Stimulated activated CD8-positive, alpha-beta memory T cell treated with anti-CD3 and anti-CD28 coated beads, Interleukin-2, amount 100 ng/mL, for 1 hour (primary cell): Measurements from ENCODE around the gene MRPS2.

Experiments used
- DNase-seq, 2 donors: peaks; one replicate each; pipeline ENCODE4 v3.0.0-alpha.2; 2020; ENCODE audit warnings: low read depth in 2 of 2

MRPS2 gene

DNA sequence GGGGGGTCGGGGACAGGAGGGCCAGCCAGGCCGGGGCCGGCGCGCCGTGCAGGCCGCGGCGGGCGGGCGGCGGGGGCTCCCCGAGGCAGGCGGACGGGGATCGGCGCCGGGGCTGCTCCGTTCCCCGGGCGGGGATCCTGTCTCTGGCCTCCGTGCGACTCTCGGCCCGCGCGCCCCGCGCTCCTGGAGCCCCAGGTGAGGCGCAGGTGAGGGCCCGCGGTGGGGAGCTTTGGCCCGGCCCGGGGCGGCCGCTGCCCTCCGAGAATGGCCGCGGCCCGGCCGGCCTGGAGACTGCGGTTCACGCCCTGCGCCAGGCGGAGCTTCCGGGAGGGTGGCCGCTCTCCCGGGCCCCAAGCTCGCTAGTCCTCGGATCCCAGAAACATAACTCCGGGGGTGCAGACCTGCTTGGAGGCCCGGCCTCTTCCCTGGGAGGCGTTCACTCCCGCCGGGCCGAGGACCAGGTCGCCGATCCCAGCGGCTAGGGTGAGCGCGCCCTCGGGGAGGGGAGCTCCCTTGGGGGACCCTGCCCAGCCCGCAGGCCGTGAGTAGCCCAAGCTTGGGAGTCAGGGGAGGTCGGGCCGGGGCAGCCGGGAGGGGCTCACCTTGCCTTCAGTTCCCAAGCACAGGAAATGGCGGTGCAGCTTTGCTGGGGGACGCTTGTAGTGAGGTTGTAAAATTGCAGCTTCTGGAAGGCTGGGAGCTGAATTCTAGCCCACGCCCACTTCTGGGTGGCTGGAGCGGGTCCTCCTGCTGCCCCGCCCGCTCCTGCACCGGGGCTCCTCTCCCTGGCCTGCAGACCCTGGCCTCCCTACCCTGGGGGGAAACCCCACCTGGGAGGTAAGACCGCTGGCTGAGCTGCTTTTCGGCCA, 20.2 kb upstream of the MRPS2 start:
- DNase-seq: no peak

DNA sequence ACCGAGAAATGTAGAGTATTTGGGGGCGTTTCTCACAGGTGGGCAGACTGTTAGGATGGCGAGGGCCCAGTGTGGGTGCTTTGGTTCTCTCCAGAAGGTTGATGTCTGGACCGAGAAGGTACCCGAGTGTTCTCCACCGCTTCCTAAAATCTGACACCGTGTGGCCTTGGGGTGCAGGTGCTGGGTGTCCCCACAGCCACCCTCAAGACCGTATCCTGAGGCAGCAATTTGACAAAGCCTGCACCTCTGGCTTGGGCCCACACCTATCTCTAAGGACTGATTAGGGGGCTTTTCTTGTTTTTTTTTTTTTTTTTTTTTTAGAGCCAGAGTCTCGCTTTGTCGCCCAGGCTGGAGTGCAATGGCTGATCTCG, 19.6 kb upstream of the MRPS2 start:
- DNase-seq: no peak

DNA sequence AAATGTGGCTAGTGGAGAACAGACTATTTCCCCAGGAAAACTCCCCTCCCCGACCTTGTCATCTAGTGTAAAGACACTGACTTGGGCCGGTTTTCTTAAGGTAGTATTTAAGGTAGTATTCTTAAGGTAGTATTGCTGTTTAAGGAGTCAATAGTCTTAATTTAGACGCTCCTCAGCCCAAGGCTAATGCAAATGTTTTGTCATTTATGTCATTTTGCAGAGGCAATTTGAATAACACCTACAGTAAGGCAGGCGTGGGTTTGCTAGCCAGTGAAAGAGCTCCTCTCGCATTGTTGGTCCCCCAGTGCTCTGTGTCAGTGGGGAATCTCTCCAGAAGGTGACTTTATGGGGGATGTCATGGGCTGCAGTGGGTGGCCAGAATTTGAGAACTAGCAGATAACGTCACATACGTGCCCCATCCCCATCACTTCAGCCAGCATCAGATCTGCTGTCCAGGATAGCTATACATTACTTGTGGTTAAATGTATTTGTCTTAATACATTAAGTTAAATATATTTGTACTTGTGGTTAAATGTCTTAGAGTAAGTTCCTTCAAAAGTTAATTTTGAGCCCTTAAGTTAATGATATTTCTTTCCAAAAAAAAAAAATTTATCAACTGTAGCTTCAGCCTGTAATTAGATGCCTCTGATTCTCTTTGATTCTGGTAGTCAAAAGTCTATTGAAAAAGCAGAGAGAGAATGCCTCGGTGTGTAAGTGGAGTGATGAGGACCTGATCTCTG, 18.3 kb upstream of the MRPS2 start:
- DNase-seq: no peak

DNA sequence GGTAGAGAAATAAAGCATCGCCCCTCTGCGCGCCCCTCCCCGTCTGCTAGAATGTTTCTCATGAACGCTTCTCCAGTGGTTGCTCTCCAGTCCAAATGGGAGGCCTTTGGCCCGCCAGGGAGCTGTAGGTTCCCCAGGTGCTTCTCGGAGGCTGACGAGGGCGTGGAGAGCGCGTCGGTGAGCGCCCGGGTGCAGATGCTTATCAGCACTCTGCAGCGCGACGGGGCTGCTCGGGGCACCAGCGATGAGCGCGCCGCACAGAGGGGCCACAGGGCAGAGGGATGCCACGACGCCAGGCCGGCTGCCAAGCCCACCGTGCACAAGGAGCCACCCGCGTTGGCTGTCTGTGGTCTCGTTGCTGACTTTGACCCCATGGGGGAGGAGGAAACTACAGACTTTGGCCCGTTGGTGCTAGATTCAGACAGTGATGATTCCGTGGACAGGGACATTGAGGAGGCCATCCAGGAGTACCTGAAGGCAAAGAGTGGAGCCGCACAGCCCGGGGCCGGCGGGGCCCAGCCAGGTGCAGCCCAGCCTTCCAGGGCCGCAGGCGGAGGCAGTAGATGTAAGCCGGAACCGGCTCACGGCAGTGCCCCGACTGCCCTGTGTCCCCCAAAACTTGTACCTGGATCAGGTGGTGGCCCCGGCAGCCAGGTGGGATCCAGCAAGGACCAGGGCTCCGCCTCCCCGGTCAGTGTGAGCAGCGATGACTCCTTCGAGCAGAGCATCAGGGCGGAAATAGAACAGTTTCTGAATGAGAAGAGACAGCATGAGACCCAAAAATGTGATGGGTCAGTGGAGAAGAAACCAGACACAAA, 15.8 kb upstream of the MRPS2 start:
- no peak for DNase-seq

DNA sequence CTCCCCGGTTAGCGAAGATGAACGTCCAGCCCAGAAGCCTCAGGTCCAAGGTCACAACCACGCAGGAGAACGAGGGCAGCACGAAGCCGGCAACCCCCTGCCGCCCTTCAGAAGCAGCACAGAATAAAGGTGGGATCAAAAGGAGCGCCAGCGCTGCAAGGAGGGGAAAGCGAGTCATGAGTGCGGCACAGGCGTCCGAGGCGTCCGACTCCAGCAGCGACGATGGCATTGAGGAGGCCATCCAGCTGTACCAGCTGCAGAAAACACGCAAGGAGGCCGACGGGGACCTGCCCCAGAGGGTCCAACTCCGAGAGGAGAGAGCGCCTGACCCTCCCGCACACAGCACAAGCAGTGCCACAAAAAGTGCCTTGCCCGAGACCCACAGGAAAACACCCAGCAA, 15.1 kb upstream of the MRPS2 start:
- no peak for DNase-seq

DNA sequence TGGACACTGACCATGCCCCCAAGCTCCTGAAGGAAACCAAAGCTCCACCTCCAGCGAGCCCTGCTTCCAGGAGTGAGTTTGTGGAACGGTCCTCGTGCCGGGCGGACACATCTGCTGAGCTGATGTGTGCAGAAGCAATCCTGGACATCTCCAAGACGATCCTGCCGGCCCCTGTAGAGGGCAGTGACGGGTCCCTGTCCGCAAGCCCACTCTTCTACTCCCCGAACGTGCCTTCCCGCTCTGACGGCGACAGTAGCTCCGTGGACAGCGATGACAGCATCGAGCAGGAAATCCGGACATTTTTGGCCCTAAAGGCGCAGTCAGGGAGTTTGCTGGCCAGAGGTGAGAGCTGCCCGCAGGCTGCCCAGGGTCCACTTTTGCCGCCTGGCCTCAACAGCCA, 14.7 kb upstream of the MRPS2 start:
- DNase-seq: no peak

DNA sequence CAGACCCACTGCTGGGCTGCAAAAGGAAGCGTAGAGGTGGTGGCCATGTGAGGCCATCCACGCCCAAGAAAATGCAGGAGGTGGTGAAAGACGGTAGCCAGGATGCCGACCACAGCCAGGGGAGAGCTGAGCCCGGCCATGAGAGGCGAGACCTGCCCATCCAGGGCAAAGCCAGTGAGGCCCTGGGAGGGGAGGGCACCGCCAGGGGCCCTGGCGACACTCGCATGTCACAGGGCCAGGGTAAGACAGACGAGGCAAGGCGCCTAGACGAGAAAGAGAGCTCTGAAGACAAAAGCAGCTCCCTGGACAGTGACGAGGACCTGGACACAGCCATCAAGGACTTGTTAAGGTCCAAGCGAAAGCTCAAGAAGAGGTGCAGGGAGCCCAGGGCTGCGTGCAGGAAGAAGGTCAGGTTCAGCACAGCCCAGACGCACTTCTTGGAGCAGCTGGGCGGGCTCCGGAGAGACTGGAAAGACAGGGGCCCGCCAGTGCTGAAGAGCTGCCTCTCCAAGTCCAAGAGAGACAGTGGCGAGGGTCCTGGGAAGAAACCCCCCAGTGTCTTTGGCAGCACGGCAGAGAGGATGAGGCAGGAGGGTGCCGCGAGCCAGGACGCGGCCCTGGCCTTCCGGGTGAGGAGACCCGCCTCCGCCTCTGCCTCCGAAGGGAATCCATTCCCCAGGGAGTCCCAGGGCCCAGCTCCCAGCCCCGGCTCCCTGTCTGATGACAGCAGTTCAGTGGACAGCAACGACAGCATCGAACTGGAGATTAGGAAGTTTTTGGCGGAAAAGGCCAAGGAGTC, 14.0 kb upstream of the MRPS2 start:
- no peak for DNase-seq

DNA sequence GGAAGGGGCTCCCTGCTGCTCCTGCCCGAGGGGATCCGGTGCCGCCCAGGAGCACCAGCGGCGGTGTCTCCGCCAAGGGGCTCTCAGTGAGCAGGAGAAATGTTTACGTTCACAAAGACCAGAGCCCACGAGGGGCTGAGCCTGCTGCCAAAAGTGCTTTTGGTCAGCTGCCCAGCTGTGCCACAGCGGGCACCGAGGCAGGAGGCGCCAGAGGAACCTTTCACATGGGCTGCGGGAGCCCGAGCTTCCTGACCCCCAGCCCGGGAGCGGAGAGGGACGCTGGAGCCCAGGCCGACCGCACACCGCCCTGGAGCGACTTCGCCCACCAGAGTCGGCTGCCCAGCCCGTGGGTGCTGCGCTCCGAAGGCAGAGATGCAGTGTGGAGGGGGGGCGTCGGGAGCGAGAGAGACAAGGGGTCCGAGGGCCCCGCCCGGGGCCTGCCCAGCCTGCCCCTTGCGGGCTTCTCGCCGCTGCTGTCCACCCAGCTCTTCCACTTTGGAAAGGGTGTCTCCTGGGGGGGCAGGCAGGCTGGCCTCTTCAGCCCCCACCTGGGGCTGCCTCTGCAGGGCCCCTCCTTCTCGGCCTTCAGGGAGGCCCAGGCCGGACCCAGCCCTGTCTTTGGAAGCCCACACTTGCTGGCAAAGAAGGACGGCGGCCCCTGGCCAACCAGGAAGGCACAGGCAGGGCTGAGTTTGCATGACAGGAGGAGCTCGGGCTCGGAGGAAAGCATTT, 13.0 kb upstream of the MRPS2 start:
- no peak for DNase-seq

DNA sequence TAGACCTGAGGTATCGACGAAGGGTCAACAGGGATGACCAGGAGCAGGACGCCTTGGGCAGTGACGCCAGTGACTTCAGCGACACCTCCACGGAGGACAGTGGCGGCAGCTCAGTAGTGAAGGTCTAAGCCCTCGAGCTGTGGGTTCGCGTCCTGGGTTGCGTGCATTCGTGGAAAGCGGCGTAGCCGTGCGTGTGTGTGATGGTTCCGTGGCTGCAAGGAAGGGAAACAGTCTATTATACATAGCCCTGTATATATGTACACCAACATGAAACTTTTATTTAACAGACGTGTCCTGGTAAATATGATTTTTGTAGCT, 12.5 kb upstream of the MRPS2 start:
- DNase-seq: no peak

DNA sequence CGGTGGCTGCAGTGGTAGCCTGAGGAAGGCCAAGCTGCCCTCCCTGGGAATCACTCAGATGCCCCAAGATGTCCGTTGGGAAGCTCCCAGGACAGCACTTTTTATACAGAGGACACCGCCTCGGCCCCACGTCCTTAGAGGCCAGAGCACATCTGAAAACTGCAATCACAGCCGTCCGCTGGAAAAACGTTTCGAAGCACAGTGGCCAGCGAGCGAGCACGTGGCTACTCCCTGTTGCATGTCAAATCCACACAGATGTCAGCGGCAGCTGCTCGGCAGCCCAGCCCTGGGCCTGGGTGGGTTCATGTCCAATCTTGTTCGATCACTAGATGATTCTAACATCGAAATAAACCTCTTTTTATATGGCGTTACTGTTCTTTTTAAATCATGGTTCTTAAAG, 12.0 kb upstream of the MRPS2 start:
- DNase-seq: no peak

DNA sequence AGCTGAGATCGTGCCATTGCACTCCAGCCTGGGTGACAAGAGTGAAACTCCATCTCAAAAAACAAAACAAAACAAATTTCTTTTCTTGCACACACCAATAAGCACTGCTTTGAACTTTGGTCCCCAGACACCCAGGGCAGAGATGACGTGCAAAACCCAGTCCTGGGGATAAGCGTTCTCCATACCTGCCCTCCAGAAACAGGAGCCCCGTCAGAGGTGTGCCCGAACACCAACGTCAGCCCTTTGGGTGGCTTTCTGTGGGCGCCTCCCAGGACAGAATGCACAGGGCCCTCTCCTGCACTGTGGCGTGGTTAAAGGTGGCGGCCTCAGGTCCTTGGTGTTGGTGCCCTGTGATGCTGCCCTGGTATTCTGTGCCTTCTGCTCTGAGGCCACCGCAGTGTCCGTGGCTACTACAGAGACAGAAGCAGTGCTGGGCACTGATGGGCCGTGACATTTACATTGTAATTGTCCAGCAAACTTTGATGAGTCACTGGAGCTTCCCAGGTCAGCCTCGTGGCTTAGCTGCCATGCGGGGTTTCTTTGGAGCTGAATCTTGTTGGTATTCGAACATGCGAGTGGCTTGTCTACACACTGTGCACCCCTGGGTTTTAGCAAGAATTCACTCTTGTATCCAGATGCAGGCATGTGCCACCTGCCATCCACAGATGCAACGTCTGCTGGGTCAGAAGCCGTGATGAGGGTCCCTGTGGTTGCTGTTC, 11.1 kb upstream of the MRPS2 start:
- no peak for DNase-seq

DNA sequence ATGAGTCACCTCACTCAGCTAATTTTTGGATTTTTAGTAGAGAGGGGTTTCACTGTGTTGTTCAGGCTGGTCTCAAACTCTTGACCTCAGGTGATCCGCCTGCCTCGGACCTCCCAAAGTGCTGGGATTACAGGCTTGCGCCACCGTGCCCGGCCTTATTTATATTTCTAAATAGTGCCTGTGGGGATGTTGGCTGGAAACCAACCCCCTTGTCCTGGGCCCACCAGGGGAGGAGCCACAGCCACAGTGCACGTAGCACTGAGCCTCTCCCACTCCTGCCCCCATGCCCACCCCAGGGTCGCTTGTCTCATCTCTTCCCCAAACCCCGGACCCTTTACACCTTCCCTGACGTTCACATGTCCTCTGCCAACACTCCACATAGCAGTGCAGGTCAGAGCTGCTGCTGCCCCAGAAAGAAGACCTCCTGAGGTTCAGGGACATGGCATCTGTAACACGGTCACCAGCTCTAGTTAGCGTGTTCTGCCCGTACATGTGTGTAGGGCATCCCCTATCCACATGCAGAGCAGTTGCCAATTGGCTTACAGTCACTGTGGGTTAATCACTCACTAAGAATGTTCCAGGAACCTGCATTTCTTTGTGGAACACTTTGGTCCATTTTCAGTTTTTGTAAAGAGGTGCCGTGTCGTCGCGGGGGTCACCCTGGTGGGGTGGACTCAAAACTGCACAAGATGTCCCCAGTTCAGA, 10.2 kb upstream of the MRPS2 start:
- DNase-seq: no peak

DNA sequence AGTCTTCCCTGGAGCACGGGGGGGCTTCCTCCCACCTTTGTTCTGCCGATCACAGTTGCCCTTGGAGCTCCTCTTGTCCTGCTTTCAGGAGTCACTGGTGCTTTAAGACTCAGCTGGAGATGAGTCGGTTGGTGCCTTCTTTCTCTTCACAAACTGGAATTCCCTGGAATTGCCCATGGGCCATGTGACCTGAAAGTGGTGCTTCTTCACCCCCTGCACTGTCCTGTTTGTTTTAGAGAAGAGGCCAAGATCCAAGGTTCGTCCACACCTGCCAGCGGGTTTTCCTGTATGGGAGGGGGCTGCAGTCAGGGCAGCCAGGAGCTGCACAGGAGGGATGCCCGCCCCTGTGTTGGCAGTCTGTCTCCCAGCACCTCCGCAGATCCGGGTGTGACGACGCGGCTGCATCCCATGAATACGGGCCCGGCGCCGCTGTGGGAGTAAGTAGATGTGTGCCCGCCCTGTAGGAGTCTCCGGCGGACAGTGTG, 9.5 kb upstream of the MRPS2 start:
- no peak for DNase-seq

DNA sequence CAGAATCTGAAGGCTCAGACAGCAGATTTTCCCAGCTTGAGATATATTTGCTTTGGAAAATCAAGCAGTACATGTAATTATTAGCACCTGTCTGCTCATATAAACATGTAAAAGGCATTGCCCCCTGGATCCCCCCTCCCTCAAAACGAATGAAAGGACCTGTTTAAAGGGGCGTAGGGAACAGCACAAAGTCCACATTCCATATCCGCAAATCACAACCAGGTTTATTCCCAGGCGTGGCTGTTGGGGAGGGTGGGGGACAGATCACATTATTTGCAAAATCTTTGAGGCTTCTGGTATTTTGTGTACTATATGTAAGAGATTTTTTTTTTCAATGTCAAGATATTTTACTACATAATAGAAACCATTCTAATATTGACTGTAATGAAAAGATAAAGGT, 8.7 kb upstream of the MRPS2 start:
- no peak for DNase-seq

DNA sequence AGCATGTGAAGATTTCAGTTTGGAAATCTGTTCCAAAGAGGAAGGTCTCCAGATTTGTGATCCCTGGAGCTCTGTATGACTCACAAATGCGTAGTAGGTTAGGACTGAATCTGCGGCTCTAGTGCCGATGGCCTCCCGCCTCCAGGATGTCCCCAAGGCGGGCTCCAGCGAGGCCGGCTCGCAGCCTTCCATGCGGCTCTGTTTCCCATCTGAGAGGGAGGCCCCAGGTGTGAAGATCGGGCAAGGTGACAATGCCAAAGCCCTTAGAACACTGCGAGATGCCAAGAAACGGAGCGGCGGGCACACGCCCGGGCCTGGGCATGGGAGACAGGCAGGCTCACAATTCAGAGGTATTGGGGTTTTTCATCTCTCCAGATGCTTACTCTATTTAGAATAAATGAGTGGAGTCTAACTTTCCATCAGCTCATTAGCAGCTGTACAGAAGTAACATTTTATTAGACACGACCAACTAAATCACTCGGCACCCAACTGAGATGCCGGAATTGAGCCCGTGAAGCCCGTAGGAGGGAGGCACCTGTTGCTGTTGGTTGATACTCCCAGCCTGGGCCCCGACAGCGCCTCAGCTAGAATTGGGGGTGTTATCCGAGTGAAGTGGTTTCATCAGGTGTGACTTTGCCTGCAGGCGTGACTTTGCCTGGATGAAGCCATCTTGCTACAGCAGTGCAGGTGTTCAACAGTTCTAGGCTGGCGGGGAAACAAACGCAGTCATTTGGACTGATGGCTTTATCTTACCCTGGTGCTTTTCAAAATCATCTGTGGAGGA, 7.4 kb upstream of the MRPS2 start:
- DNase-seq: no peak

DNA sequence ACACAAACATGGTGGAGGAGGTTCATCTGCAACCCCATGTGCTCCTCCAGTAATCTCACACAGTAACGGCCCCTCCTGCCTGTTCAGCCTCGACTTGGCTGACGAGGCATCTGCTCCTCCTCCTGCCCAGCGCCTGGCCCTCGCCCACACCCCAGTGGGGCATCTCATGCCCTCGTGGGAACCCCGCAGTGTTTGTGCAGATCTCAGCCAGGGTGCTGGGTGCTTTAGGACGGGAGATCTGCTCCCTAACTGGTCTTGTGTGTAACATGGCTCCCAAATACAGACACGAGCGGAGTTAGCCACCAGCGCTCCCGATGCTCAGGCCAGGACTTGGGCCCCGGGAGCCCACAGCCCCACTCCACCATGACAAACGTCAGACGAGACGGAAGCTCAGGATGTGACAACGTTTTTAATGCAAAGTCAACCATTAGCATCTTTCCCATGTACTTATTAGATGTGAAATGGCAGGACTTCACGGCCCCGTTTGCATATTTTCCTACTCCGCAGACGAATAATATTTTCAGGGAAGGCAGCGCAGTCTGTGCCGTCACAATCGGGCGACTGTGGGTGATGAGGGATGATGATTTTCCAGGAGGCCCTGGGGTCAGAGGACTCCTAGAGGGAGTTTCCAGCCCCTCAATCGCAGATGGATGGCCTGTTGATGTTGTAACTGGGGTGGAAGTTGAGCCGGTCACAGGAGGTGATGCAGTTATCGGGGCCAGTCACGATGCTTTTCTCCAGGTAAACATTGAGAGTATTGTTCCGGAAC, 5.5 kb upstream of the MRPS2 start:
- no peak for DNase-seq

DNA sequence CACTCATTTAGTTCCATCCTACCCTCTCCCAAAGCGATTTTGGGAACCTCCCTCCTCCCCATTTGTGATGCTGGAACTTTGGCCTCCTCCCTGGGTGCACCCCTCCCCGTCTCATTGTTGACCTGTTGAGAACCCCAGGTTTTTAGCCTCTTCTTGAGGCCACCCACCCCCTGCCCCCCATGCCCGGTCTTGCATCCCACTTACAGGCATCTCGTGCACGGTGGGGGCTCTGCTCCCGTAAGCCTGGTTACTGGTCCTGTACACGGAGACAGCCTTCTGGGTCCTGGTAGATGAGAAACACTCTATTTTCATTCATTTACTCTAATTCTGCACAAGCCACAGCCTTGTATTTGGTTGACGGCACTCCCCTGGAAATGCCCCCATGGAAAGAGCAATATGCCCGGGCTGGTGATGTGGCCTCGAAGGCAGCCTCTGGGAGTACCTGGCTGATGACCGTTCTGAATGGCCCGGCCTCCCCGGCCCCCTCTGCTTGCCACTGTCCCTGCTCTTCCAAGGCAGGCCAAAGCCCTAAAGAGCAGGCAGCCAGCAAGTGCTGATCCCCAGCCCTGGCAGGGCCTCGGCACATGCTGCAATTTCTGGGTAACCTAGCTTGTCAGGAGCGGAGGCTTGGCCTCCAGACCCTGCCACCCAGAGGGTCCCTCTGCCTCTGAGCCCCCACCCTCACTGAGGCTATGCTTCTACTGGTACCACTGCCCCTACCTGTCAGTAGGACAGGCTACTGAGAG, 1.9 kb upstream of the MRPS2 start:
- DNase-seq: no peak
